GM18511 (cell line): ENCODE data around the gene SPEM1.

Experiments
- ATAC-seq: cut with Tn5 transposase; IDR thresholded peaks from one replicate; pipeline ENCODE4 v1.9.1; 2021; ENCODE audit warnings: mild to moderate bottlenecking, moderate library complexity; ENCODE audit not compliant: unreplicated experiment

The SPEM1 gene, protein sequence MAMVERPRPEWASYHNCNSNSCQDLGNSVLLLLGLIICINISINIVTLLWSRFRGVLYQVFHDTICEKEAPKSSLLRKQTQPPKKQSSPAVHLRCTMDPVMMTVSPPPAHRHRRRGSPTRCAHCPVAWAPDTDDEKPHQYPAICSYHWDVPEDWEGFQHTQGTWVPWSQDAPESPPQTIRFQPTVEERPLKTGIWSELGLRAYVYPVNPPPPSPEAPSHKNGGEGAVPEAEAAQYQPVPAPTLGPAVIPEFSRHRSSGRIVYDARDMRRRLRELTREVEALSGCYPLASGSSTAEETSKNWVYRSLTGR

GRCh38 chr17:7419819-7420610 lies at the start of gene SPEM1:
Gene SPEM1, plus strand, starts transcription at chr17:7420324. Its CDS starts 61 bp downstream, at chr17:7420385.
- no peak for ATAC-seq

DNA sequence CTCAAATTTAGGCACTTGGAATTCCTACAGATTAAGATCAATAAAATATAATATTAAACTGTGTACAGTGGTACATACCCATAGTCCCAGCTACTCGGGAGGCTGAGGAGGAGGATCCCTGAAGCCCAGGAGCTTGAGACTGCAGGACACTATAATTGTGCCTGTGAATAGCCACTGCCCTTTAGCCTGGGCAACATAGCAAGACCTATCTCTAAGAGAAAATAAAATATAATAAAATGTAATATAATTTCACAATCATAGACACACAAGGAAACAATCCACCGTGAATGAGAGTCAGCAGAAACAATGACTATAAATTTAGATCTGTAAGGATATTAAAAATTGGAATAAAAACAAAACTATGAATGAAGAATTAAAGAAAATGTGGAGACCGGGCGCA lies 49.3 kb upstream of the SPEM1 start:
- ATAC-seq, result no peak

- ATAC-seq, result no peak
These were observed 45.8 kb upstream of the SPEM1 start for GRCh38 chr17:7374353-7374752.

GRCh38 chr17:7379134-7379533 lies 41.0 kb upstream of the SPEM1 start:
- no peak for ATAC-seq

DNA sequence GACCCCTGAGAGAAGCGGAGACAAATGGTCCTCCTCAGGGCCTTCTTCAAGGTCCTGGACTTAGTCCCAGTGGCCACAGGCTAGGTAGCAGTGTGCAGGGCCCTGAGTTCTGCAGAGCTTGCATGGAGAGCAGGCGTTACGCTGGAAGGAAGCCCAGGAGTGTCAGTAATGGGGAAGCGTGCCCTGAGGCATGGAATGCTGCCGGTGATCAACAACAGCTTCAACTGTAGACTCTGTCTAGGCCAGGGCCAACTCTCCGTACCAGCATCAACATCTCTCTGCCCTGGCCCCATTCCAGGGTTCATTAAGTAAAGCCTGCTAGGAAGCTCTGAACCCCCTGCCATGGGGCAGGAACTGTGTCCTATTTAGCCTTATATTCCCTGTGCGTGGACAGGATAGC lies 39.8 kb upstream of the SPEM1 start:
- ATAC-seq, result no peak

DNA sequence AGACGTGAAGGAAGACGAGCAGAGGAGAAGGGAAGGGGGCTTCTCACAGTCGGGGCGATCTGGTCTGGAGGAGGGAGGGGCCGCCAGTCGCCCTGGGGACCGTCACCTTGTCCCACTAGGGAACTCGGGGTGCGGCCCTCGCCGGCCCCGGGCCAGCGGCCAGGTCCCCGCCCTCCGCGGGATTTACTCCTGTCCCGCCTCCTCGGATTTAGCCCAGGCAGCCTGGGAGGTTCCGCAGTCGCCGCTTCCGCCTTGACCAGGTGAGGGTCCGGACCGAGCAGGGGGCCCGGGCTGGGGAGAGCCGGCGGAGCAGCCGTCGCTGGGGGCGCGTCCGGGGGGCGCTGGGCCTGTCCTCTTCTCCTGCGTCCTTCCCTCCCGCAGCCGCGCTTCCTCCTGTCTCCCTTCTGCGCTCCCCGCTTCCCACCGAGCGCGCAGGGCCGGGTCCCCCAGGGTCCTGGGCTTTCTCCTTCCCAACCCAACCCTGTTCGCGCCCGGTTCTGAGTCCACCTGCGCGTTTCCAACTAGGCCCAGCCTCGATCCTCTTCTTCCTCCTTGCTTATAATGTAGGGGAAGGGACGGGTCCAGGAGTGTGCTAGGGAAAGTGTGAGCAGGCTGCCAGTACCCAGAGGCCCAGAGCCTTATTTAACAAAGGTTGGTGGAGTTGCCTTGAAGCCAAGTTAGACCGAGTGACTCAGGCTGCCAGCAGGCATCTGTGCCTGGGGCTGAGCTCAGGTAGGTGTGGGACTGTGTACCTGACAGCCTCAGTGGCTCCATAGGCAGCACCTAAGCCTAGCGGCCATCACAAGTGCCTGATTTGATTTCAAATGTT lies 39.1 kb upstream of the SPEM1 start, which contains the start of gene TNK1:
Gene TNK1 (plus strand): TSS at position 235 of the 829 bp plus-strand sequence. CDS start 1,838 bp downstream, outside the sequence.
- no peak for ATAC-seq

DNA sequence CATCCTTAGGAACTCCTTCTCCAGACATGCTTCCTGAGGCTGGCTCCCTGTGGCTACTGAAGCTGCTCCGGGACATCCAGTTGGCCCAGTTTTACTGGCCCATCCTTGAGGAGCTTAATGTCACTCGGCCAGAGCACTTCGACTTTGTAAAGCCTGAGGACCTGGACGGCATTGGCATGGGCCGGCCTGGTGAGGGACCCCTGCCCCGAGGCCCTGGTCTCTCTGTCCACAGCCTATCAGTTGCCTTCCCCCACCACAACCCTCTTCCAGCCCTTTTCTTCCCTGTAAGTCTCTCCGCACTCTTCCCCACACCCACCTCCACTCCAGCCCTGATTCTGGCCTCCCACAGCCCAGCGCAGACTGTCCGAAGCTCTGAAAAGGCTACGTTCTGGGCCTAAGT lies 37.2 kb upstream of the SPEM1 start:
- no peak for ATAC-seq

DNA sequence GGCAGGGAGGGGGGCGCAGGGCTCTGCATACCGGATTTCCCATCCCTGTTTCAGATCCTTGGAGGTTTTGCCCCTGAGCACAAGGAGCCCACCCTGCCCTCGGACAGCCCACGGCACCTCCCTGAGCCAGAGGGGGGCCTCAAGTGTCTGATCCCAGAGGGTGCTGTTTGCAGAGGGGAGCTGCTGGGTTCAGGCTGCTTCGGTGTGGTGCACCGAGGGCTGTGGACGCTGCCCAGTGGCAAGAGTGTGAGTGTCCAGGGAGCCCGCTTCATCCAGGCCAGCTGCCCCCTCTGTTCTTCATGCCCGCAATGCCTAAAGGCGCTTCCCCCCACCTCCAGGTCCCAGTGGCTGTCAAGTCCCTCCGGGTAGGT lies 36.8 kb upstream of the SPEM1 start:
- no peak for ATAC-seq

DNA sequence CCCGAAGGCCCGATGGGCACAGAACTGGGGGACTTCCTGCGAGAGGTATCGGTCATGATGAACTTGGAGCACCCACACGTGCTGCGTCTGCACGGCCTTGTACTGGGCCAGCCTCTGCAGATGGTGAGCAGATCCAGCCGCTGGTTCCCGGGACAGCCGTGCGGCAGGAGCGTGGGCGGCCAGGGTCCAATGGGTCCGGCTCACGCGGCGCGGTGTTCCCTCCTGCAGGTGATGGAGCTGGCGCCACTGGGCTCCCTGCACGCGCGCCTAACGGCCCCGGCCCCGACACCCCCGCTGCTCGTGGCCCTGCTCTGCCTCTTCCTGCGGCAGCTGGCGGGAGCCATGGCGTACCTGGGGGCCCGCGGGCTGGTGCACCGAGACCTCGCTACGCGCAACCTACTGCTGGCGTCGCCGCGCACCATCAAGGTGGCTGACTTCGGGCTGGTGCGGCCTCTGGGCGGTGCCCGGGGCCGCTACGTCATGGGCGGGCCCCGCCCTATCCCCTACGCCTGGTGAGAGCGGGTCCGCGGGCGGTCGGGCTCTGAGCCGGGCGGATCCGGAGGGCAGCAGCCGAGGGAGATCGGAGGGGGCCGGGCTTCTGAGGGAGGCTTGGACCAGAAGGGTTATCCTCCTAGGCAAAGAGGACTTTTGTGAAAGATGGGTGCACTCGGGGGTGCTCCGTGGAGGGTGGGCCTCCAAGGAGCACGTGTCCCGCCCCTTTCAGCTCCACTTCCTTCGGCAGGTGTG lies 36.2 kb upstream of the SPEM1 start:
- ATAC-seq, result peak; percentile 78

DNA sequence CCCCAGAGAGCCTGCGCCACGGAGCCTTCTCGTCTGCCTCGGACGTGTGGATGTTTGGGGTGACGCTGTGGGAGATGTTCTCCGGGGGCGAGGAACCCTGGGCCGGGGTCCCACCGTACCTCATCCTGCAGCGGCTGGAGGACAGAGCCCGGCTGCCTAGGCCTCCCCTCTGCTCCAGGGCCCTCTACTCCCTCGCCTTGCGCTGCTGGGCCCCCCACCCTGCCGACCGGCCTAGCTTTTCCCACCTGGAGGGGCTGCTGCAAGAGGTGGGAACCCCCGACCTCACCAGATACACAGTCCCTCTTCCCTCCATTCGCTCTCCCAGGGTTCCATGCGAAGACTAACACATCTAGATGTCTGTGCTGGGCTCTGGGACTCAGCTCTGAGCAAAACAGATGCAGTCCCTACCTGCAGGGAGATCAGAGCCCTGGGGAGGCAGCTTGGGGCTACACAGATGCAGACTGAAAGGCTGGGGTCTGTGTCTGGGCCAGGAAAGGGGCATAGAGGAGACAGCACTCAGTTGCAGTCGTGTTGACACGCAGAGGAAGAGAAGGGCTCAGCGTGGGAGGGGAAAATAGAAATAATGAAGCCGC lies 35.5 kb upstream of the SPEM1 start:
- no peak for ATAC-seq

DNA sequence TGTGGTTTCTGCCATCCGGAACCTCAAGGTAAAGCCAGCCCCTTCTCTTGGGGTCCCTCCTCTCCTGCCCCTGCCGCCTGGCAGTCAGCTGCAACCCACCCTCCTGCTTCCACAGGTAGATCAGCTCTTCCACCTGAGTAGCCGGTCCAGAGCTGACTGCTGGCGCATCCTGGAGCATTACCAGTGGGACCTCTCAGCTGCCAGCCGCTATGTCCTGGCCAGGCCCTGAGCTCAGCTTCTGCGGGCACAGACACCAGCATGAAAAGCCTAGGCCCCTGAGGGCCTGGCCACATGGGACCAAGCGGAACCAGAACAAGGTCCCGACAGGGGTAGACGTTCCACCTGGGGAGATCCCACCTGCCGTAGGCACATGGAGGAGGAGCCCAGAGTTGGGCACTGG lies 31.3 kb upstream of the SPEM1 start:
- ATAC-seq, result no peak

DNA sequence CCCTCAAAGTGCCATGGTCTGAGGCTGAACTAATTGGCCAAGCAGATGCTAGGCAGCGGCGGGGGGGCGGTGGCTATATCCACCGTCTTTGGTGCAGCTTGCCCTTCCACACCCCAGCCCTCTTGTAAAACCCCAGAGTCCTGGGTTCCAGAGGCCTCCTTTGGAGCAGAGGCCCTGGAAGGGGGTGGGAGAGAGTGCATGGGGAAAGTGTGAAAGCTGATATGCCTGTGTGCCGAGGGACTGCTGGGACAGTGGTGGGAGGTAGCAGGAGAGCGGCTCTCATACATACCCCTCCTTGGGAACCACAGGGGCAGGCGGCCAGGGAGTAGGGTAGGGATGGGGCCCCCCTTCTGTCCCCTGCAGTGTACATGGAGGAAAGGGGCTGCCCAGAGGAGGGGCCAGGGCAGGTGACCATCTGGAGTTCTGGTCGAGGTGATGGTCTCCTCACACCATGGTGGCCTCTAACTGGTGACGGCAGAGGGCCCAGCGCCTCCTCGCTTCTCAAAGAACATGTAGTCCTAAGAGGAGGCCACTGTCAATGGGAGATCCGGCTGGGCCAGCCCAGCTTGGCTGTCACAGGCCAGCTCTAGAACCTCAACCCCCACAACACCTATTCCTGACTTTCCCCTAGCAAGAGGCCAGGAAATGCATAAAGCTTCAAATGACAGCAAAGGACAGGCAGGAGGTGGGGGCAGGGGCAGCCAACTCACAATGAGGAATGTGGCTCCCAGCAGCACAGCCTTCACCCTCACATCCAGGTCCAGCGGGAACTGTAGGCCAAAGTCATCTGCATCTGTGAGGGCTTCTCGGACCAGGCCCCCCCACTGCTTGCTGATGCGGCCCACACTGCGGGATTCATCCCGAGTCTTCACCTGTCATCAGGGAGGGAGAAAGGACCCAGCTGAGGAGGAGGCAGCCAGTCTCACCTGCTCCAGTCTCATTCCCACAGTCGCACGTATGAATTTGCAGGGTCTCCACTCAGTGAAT lies 29.9 kb upstream of the SPEM1 start:
- no peak for ATAC-seq

- no peak for ATAC-seq
These were observed 28.8 kb upstream of the SPEM1 start for GRCh38 chr17:7391307-7391706.

DNA sequence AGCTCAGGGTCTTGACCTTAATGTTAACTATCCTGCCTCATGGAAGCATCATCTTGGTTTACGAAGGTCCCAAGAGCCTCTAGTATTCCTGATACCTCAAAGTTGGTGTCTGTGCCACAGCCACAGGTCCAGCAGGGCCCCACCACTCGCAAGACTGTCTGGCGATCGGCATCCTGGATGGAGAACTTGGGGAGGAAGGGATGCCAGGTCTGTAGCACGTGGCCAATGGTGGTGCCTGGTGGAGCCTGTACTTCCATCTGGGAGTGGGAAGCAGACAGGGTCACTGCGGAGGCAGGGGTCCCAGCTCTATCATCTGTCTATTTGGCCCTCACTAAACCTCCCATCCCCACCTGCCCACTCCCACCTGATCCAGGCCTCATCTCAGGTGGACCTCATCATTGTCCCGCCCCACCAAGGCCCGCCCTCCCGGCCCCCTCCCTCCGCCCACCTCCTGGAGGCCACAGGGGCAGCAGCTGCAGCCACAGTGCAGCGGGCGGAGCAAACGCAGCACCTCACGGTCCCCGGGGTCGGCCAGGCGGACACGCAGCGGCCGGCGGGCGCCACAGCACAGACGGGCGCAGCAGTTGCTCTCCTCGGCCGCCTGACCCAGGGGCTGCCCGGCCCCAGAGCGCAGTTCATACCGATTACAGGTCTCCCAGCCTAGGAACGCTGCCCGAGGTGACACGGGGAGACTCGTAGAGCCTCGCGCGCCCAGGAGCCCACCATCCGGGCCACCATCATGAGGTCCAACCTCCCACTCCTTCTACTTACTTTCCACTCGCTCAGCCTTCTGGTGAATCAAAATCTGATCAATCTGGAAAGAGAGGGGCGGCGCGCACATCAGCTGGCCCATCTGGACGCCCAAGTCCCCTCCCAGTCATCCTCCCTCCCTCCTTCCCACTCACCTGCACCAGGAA lies 27.2 kb upstream of the SPEM1 start:
- no peak for ATAC-seq

- ATAC-seq, result peak; percentile 62
These were observed 26.3 kb upstream of the SPEM1 start for GRCh38 chr17:7393613-7394451.

DNA sequence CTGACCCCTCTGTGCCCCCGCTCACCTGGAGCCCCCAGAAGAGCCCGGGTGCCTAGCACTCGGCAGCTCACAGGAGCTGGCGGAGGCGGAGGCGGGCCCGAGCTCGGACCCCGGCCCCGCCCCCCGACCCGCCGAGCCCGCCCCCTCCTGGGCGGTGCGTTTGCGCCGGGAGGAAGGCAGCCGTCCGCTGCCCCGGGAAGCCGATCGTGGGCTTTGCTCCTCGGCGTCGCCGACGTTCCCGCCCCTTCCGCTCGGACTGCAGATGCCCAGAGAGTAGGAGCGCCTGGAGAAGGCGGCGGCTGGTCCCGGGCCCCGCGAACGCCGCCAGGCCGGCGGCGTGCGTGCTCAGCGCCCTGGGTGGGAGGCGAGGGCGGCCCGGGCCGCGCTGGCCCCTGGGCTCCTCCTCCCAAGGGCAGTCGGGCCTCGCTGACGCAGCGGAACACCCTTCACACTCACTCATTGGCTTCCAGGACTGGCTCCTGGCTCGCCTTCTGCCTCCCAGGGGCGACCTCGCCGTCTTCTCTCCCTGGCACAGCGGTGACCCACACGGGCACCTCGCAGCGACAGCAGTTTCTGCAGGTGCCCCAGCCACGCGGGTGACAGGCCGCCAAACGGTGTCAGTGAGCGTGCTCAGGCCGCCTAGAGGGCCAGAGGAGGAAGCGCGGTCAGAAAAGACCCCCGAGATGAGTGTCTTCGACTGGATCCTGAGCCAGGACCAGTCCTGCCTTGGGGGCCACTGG lies 25.5 kb upstream of the SPEM1 start, which contains the start of gene PLSCR3:
Gene PLSCR3 (minus strand): TSS at position 74 of the 740 bp plus-strand sequence. CDS start 415 bp downstream, outside the sequence.
- peak; percentile 78 for ATAC-seq
